ENCODE measurements around the gene HSD17B2.

Gene HSD17B2

GRCh38 chr16:82034981-82035612 is at the start of gene HSD17B2:
Gene HSD17B2 (plus strand): TSS chr16:82035253. CDS start chr16:82035425, 172 bp downstream.
- Histone ChIP-seq H3K36me3 (replicated peaks; ENCODE audit: insufficient read depth, low read length) (no peaks in the 10 kb centered on the region), H3K27ac (ENCODE audit: low read length) (no peak within 1 kb of the TSS), H3K27me3 (replicated peaks; ENCODE audit: insufficient read depth, low read length) (no peaks in the 10 kb centered on the region), H3K4me2 (ENCODE audit: low read depth, low read length) (no peak within 1 kb of the TSS), H3K9ac (ENCODE audit: low read length) (no peak within 1 kb of the TSS), H3K9me2 (replicated peaks; ENCODE audit: insufficient read depth, low read length) (no peaks in the 10 kb centered on the region), H3K4me1 (ENCODE audit: low read length) (no peaks in the 10 kb centered on the region), H2AFZ (ENCODE audit: low read length) (no peak within 1 kb of the TSS), H3K9me3 (replicated peaks; ENCODE audit: insufficient read depth, low read length) (no peaks in the 10 kb centered on the region), H3F3A (ENCODE audit: insufficient read depth, low read length) (no peaks in the 10 kb centered on the region), H3K4me3 (ENCODE audit: low read length) (no peak within 1 kb of the TSS), H4K20me1 (ENCODE audit: insufficient read depth, low read length) (no peaks in the 10 kb centered on the region), H3K79me2 (ENCODE audit: low read length) (no peaks in the 10 kb centered on the region)
- DNase-seq: no peak
- no peak for TF ChIP-seq CTCF (IDR thresholded peaks at IDR 0.05; ENCODE audit: low read length)
- no peak for TF ChIP-seq EZH2 (optimal IDR thresholded peaks at IDR 0.05; ENCODE audit: low read depth, low read length)
- TF ChIP-seq EZH2phosphoT487 (IDR thresholded peaks at IDR 0.05; ENCODE audit: low read length): no peak

- Histone ChIP-seq H3K4me3 (ENCODE audit: low read length) (no peak overlapping the region), H3K9me3 (replicated peaks; ENCODE audit: insufficient read depth, low read length) (no peaks in the 10 kb centered on the region), H3K79me2 (ENCODE audit: low read length) (no peaks in the 10 kb centered on the region), H3K27ac (ENCODE audit: low read length) (no peak overlapping the region), H3K27me3 (replicated peaks; ENCODE audit: insufficient read depth, low read length) (no peaks in the 10 kb centered on the region), H3K4me1 (ENCODE audit: low read length) (no peaks in the 10 kb centered on the region), H4K20me1 (ENCODE audit: insufficient read depth, low read length) (no peaks in the 10 kb centered on the region), H2AFZ (ENCODE audit: low read length) (no peak overlapping the region), H3F3A (ENCODE audit: insufficient read depth, low read length) (no peaks in the 10 kb centered on the region), H3K9me2 (replicated peaks; ENCODE audit: insufficient read depth, low read length) (no peaks in the 10 kb centered on the region), H3K4me2 (ENCODE audit: low read depth, low read length) (no peak overlapping the region), H3K9ac (ENCODE audit: low read length) (no peak overlapping the region), H3K36me3 (replicated peaks; ENCODE audit: insufficient read depth, low read length) (no peaks in the 10 kb centered on the region)
- DNase-seq: no peak
- no peak for TF ChIP-seq EZH2 (optimal IDR thresholded peaks at IDR 0.05; ENCODE audit: low read depth, low read length)
- TF ChIP-seq CTCF (IDR thresholded peaks at IDR 0.05; ENCODE audit: low read length): no peak
- no peak for TF ChIP-seq EZH2phosphoT487 (IDR thresholded peaks at IDR 0.05; ENCODE audit: low read length)
These were observed 47.9 kb upstream of the HSD17B2 start for GRCh38 chr16:81987121-81987520.

GRCh38 chr16:81987706-81988105 is 47.3 kb upstream of the HSD17B2 start:
- H3K9me2 ChIP-seq (replicated peaks; ENCODE audit: insufficient read depth, low read length): no peaks in the 10 kb centered on the region
- no peaks in the 10 kb centered on the region for H3K4me1 ChIP-seq (ENCODE audit: low read length)
- no peaks in the 10 kb centered on the region for H3K27me3 ChIP-seq (replicated peaks; ENCODE audit: insufficient read depth, low read length)
- no peak overlapping the region for H2AFZ ChIP-seq (ENCODE audit: low read length)
- H3K9me3 ChIP-seq (replicated peaks; ENCODE audit: insufficient read depth, low read length): no peaks in the 10 kb centered on the region
- DNase-seq: no peak
- H3K27ac ChIP-seq (ENCODE audit: low read length): no peak overlapping the region
- no peak overlapping the region for H3K9ac ChIP-seq (ENCODE audit: low read length)
- H4K20me1 ChIP-seq (ENCODE audit: insufficient read depth, low read length): no peaks in the 10 kb centered on the region
- H3K79me2 ChIP-seq (ENCODE audit: low read length): no peaks in the 10 kb centered on the region
- no peak for TF ChIP-seq EZH2phosphoT487 (IDR thresholded peaks at IDR 0.05; ENCODE audit: low read length)
- TF ChIP-seq CTCF (IDR thresholded peaks at IDR 0.05; ENCODE audit: low read length): no peak
- no peak for TF ChIP-seq EZH2 (optimal IDR thresholded peaks at IDR 0.05; ENCODE audit: low read depth, low read length)
- H3K4me3 ChIP-seq (ENCODE audit: low read length): no peak overlapping the region
- H3K36me3 ChIP-seq (replicated peaks; ENCODE audit: insufficient read depth, low read length): no peaks in the 10 kb centered on the region
- no peaks in the 10 kb centered on the region for H3F3A ChIP-seq (ENCODE audit: insufficient read depth, low read length)
- H3K4me2 ChIP-seq (ENCODE audit: low read depth, low read length): no peak overlapping the region

Measured in MM.1S (cell line).